Colonic mucosa (tissue), 4 donors: ENCODE results near the gene FAM240A. TPM values are rescaled to one million over a fixed set of nuclear protein-coding genes. Genes with fewer than 3 reads are reported as not detected.
"Not testable (repeated sequence)": the region's sequence is repeated elsewhere in the genome, so short reads cannot be mapped to it uniquely, and the experiment has no call there.

Source experiments
- DNase-seq: peaks from one replicate; pipeline ENCODE4 v3.0.0-alpha.2; 2020
- H3K27ac ChIP-seq: fragments of 200-600 bp; one replicate; pipeline ENCODE4 v1.8.0; 2021
- H3K27me3 ChIP-seq: fragments of 200-600 bp; one replicate; pipeline ENCODE4 v1.8.0; 2021
- H3K36me3 ChIP-seq: fragments of 200-600 bp; one replicate; pipeline ENCODE4 v1.8.0; 2021
- H3K4me1 ChIP-seq: fragments of 200-600 bp; one replicate; pipeline ENCODE4 v1.8.0; 2021; ENCODE audit warnings: mild to moderate bottlenecking
- H3K4me3 ChIP-seq: fragments of 200-600 bp; one replicate; pipeline ENCODE4 v1.8.0; 2021
- H3K9ac ChIP-seq, 2 donors: one replicate each; pipeline ENCODE4 v1.7.0; 2013; ENCODE audit warnings: control low read depth in 2 of 2, low read depth in 2 of 2, low read length in 2 of 2
- H3K9me3 ChIP-seq: fragments of 200-600 bp; one replicate; pipeline ENCODE4 v1.8.0; 2021
- CTCF ChIP-seq: fragments of 200-600 bp; IDR thresholded peaks from one replicate; pipeline ENCODE4 v1.8.0; 2022; ENCODE audit warnings: antibody characterized with exemption, mild to moderate bottlenecking
- intact Hi-C: fragments of 100-400 bp; cut with DNase I; formaldehyde crosslinking; loops from one replicate; pipeline ENCODE4 v1.14.1; 2022
- total RNA-seq, 2 donors: library from RNA; stranded (reverse); fragmentation: NEBNext Ultra II Directional in 1 of 2; extraction: Animal tissue kit (Norgen Biotek cat#: 25700) in 1 of 2; gene quantifications; one replicate each; pipeline ENCODE4 v1.2.1, GENCODE V29; 2021
- donor health status: healthy.
- donor health status: DM: no; HTN: no; CAD: no.
- donor health status: DM: no; HTN: no; CAD: no.

FAM240A gene
- total RNA-seq, 2 donors from 2014 or later: not detected

- intact Hi-C loops: no loop called here
- no peaks in the 10 kb centered on the region for H3K27me3 ChIP-seq
- DNase-seq: no peak
- H3K4me1 ChIP-seq: no peaks in the 10 kb centered on the region
- no peak overlapping the region for H3K4me3 ChIP-seq
- TF ChIP-seq CTCF: no peak
- H3K9ac ChIP-seq: peak overlapping the region in 1 of 2 donors; percentile 62
- H3K27ac ChIP-seq: no peak overlapping the region
- H3K9me3 ChIP-seq: no peaks in the 10 kb centered on the region
- no peaks in the 10 kb centered on the region for H3K36me3 ChIP-seq
Measured at GRCh38 chr3:46580675-46581074, 31.6 kb upstream of the FAM240A start.

- no peaks in the 10 kb centered on the region for H3K4me1 ChIP-seq
- H3K4me3 ChIP-seq: no peak overlapping the region
- no peak for TF ChIP-seq CTCF
- intact Hi-C loops: no loop called here
- no peaks in the 10 kb centered on the region for H3K9me3 ChIP-seq
- no peaks in the 10 kb centered on the region for H3K36me3 ChIP-seq
- no peak overlapping the region for H3K9ac ChIP-seq
- H3K27me3 ChIP-seq: no peaks in the 10 kb centered on the region
- no peak overlapping the region for H3K27ac ChIP-seq
- no peak for DNase-seq
Measured at GRCh38 chr3:46584598-46585467, 27.5 kb upstream of the FAM240A start.

GRCh38 chr3:46585799-46586693 is 26.3 kb upstream of the FAM240A start:
- no peak overlapping the region for H3K27ac ChIP-seq
- no peak for DNase-seq

GRCh38 chr3:46586738-46587246 is 25.5 kb upstream of the FAM240A start:
- no peak for TF ChIP-seq CTCF
- Histone ChIP-seq H3K4me3 (no peak overlapping the region), H3K9me3 (no peaks in the 10 kb centered on the region), H3K36me3 (no peaks in the 10 kb centered on the region), H3K27ac (no peak overlapping the region), H3K4me1 (no peaks in the 10 kb centered on the region), H3K9ac (no peak overlapping the region), H3K27me3 (no peaks in the 10 kb centered on the region)
- intact Hi-C loops: no loop called here
- no peak for DNase-seq

More at GRCh38 chr3:46585799-46586693, 26.3 kb upstream of the FAM240A start:
- H3K9me3 ChIP-seq: no peaks in the 10 kb centered on the region
- intact Hi-C loops: no loop called here
- H3K4me1 ChIP-seq: no peaks in the 10 kb centered on the region
- H3K27me3 ChIP-seq: no peaks in the 10 kb centered on the region
- H3K4me3 ChIP-seq: no peak overlapping the region
- H3K36me3 ChIP-seq: no peaks in the 10 kb centered on the region
- H3K9ac ChIP-seq: peak overlapping the region in 1 of 2 donors; percentile 56
- no peak for TF ChIP-seq CTCF

GRCh38 chr3:46587268-46587667 is 25.1 kb upstream of the FAM240A start:
- H3K9me3 ChIP-seq, H3K27ac ChIP-seq, H3K4me1 ChIP-seq, H3K4me3 ChIP-seq, H3K27me3 ChIP-seq, H3K9ac ChIP-seq, intact Hi-C loops, DNase-seq, H3K36me3 ChIP-seq: not testable (repeated sequence)
